AG08396 (cell line): Measurements from ENCODE around the gene LDLRAP1.
"Not testable (repeated sequence)": the region's sequence is repeated elsewhere in the genome, so short reads cannot be mapped to it uniquely, and the experiment has no call there.

Experiments
- DNase-seq: peaks from one replicate; pipeline ENCODE4 v3.0.0; 2012; ENCODE audit warnings: low spot score, mixed read lengths

Gene LDLRAP1

GRCh38 chr1:25577134-25577920 lies 33.9 kb downstream of the LDLRAP1 start:
- DNase-seq = no peak

- DNase-seq = no peak
Measured at GRCh38 chr1:25579292-25580252, 36.2 kb downstream of the LDLRAP1 start.

GRCh38 chr1:25580927-25581326 lies 37.5 kb downstream of the LDLRAP1 start:
- no peak for DNase-seq

- no peak for DNase-seq
Measured at GRCh38 chr1:25581764-25582163, 38.4 kb downstream of the LDLRAP1 start.

- no peak for DNase-seq
Measured at GRCh38 chr1:25583519-25584370, 40.3 kb downstream of the LDLRAP1 start.

- no peak for DNase-seq
Measured at GRCh38 chr1:25586181-25586588, 42.8 kb downstream of the LDLRAP1 start.

GRCh38 chr1:25587290-25587689 lies 43.9 kb downstream of the LDLRAP1 start:
- DNase-seq = no peak

GRCh38 chr1:25588224-25588623 lies 44.8 kb downstream of the LDLRAP1 start:
- not testable (repeated sequence) for DNase-seq

GRCh38 chr1:25588786-25589185 lies 45.4 kb downstream of the LDLRAP1 start:
- not testable (repeated sequence) for DNase-seq

- peak; percentile 53 for DNase-seq
Measured at GRCh38 chr1:25590096-25590824, 46.9 kb downstream of the LDLRAP1 start.

- DNase-seq = no peak
Measured at GRCh38 chr1:25593861-25594260, 50.5 kb downstream of the LDLRAP1 start.

- no peak for DNase-seq
Measured at GRCh38 chr1:25594971-25595370, 51.6 kb downstream of the LDLRAP1 start.

- not testable (repeated sequence) for DNase-seq
Measured at GRCh38 chr1:25596641-25597040, 53.2 kb downstream of the LDLRAP1 start.

- DNase-seq = no peak
Measured at GRCh38 chr1:25598879-25599278, 55.5 kb downstream of the LDLRAP1 start.

- no peak for DNase-seq
Measured at GRCh38 chr1:25599969-25600610, 56.7 kb downstream of the LDLRAP1 start.

- DNase-seq = not testable (repeated sequence)
Measured at GRCh38 chr1:25600971-25601699, 57.7 kb downstream of the LDLRAP1 start.

- DNase-seq = not testable (repeated sequence)
Measured at GRCh38 chr1:25603779-25604538, 60.6 kb downstream of the LDLRAP1 start.

- DNase-seq = no peak
Measured at GRCh38 chr1:25607123-25607522, 63.7 kb downstream of the LDLRAP1 start.

- DNase-seq = peak; percentile 82
Measured at GRCh38 chr1:25608488-25609178, 65.2 kb downstream of the LDLRAP1 start.
